Fibroblast of mammary gland (primary cell): ENCODE measurements around the gene TUFT1.
"Not testable (repeated sequence)": the region's sequence is repeated elsewhere in the genome, so short reads cannot be mapped to it uniquely, and the experiment has no call there.

Experiments
- DNase-seq: peaks from one replicate; pipeline ENCODE4 v3.0.0-alpha.2; 2010; ENCODE audit warnings: low read depth
- H3K4me3 ChIP-seq: 2 replicates; pipeline ENCODE4 v1.5.1; 2011; ENCODE audit warnings: low read depth, mild to moderate bottlenecking, low read length, moderate library complexity; ENCODE audit not compliant: control insufficient read depth
- CTCF ChIP-seq: conservative IDR thresholded peaks from 2 replicates; pipeline ENCODE4 v1.5.1; 2011; ENCODE audit warnings: low read depth, low read length, inconsistent platforms; ENCODE audit not compliant: control insufficient read depth, insufficient read depth

TUFT1 gene

GRCh38 chr1:151593730-151594129, 53.6 kb downstream of the TUFT1 start:
- no peak overlapping the region for H3K4me3 ChIP-seq
- DNase-seq, result no peak
- TF ChIP-seq CTCF, result no peak

- no peak overlapping the region for H3K4me3 ChIP-seq
- peak; percentile 48 for DNase-seq
- TF ChIP-seq CTCF, result peak; percentile 84
Measured at GRCh38 chr1:151594143-151594625, 54.1 kb downstream of the TUFT1 start.

GRCh38 chr1:151596166-151596953, 56.3 kb downstream of the TUFT1 start:
- no peak for DNase-seq
- H3K4me3 ChIP-seq, result no peak overlapping the region
- no peak for TF ChIP-seq CTCF

GRCh38 chr1:151602550-151602949, 62.4 kb downstream of the TUFT1 start:
- DNase-seq, H3K4me3 ChIP-seq: not testable (repeated sequence)

GRCh38 chr1:151604291-151604690, 64.2 kb downstream of the TUFT1 start:
- H3K4me3 ChIP-seq, result no peak overlapping the region
- no peak for TF ChIP-seq CTCF
- no peak for DNase-seq

- no peak overlapping the region for H3K4me3 ChIP-seq
- TF ChIP-seq CTCF, result no peak
- peak; percentile 46 for DNase-seq
Measured at GRCh38 chr1:151606384-151606783, 66.3 kb downstream of the TUFT1 start.

GRCh38 chr1:151606857-151607256, 66.7 kb downstream of the TUFT1 start:
- TF ChIP-seq CTCF, result no peak
- no peak overlapping the region for H3K4me3 ChIP-seq
- no peak for DNase-seq
